ENCODE measurements around the gene WASL.
A peak's percentile ranks its signal among the peaks of the same experiment; 100 is the strongest.
"Not testable (repeated sequence)": the region's sequence is repeated elsewhere in the genome, so short reads cannot be mapped to it uniquely, and the experiment has no call there.

Gene WASL

GRCh38 chr7:123729218-123729578 is 19.6 kb downstream of the WASL start:
- FAIRE-seq = no peak

- FAIRE-seq = no peak
Measured at GRCh38 chr7:123727071-123727837, 21.5 kb downstream of the WASL start.

- FAIRE-seq = peak; percentile 28
Measured at GRCh38 chr7:123725586-123726171, 23.1 kb downstream of the WASL start.

GRCh38 chr7:123724817-123725253 is 24.0 kb downstream of the WASL start:
- FAIRE-seq = no peak

- FAIRE-seq = no peak
Measured at GRCh38 chr7:123723913-123724312, 24.9 kb downstream of the WASL start.

GRCh38 chr7:123720527-123720926 is 28.3 kb downstream of the WASL start:
- not testable (repeated sequence) for FAIRE-seq

- FAIRE-seq = no peak
Measured at GRCh38 chr7:123719197-123719721, 29.5 kb downstream of the WASL start.

- FAIRE-seq = no peak
Measured at GRCh38 chr7:123718773-123719172, 30.0 kb downstream of the WASL start.

GRCh38 chr7:123717689-123718088 is 31.1 kb downstream of the WASL start:
- FAIRE-seq = no peak

GRCh38 chr7:123716877-123717276 is 31.9 kb downstream of the WASL start:
- FAIRE-seq = no peak

- FAIRE-seq = no peak
Measured at GRCh38 chr7:123715799-123716198, 33.0 kb downstream of the WASL start.

- FAIRE-seq = no peak
Measured at GRCh38 chr7:123715198-123715597, 33.6 kb downstream of the WASL start.

GRCh38 chr7:123714296-123715080 is 34.3 kb downstream of the WASL start:
- no peak for FAIRE-seq

- FAIRE-seq = no peak
Measured at GRCh38 chr7:123712619-123713018, 36.2 kb downstream of the WASL start.

GRCh38 chr7:123711832-123712293 is 36.9 kb downstream of the WASL start:
- FAIRE-seq = peak; percentile 61

GRCh38 chr7:123710683-123711082 is 38.1 kb downstream of the WASL start:
- no peak for FAIRE-seq

GRCh38 chr7:123709525-123709924 is 39.3 kb downstream of the WASL start:
- FAIRE-seq = no peak

- FAIRE-seq = no peak
Measured at GRCh38 chr7:123705211-123705901, 43.4 kb downstream of the WASL start.

- FAIRE-seq = peak; percentile 15
Measured at GRCh38 chr7:123695944-123696677, 52.7 kb downstream of the WASL start.

GRCh38 chr7:123692471-123692877 is 56.3 kb downstream of the WASL start:
- no peak for FAIRE-seq

- FAIRE-seq = no peak
Measured at GRCh38 chr7:123690550-123690949, 58.3 kb downstream of the WASL start.

- peak; percentile 60 for FAIRE-seq
Measured at GRCh38 chr7:123689250-123689649, 59.6 kb downstream of the WASL start.
